Thyroid gland (tissue), 4 donors: ENCODE measurements around the gene CTNNA2.

ENCODE experiments used
- POLR2A ChIP-seq, 2 donors: fragments of 450-650 bp; IDR thresholded peaks; one replicate each; pipeline ENCODE4 v1.6.1; 2017; ENCODE audit warnings: antibody characterized with exemption in 2 of 2, mild to moderate bottlenecking in 2 of 2, moderate library complexity in 1 of 2
- TF ChIP-seq, protein P1 (sequence below), 6 experiments: fragments of 200-600 bp in 3 of 6; fragments of 450-650 bp in 3 of 6; sonication (generic) in 3 of 6; IDR thresholded peaks; one replicate each; pipeline ENCODE4 v1.5.1; 2016 to 2019; ENCODE audit warnings: antibody characterized with exemption in 6 of 6, mild to moderate bottlenecking in 2 of 6, inconsistent platforms in 1 of 6, moderate library complexity in 1 of 6

DNA sequence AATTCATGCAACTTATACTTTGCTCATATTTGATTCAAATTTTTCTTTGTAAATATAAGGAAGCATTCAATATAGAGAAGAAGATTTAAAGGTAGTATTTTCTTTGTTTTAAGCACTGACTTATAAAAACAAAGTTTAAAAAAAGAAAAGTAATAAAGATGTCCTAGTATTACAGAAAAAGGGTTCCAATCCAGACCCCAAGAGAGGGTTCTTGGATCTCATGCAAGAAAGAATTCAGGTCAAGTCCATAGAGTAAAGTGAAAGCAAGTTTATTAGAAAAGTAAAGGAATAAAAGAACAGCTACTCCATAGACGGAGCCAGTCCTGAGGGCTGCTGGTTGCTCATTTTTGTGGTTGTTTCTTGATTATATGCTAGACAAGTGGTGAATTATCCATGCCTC, 267.9 kb downstream of the CTNNA2 start:
- TF ChIP-seq, protein P1, sequence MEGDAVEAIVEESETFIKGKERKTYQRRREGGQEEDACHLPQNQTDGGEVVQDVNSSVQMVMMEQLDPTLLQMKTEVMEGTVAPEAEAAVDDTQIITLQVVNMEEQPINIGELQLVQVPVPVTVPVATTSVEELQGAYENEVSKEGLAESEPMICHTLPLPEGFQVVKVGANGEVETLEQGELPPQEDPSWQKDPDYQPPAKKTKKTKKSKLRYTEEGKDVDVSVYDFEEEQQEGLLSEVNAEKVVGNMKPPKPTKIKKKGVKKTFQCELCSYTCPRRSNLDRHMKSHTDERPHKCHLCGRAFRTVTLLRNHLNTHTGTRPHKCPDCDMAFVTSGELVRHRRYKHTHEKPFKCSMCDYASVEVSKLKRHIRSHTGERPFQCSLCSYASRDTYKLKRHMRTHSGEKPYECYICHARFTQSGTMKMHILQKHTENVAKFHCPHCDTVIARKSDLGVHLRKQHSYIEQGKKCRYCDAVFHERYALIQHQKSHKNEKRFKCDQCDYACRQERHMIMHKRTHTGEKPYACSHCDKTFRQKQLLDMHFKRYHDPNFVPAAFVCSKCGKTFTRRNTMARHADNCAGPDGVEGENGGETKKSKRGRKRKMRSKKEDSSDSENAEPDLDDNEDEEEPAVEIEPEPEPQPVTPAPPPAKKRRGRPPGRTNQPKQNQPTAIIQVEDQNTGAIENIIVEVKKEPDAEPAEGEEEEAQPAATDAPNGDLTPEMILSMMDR (IDR thresholded peaks at IDR 0.05), result no peak
- no peak for TF ChIP-seq POLR2A (IDR thresholded peaks at IDR 0.05)
